HepG2 (cell line): Measurements from ENCODE around the gene CAPZB. TPM values are rescaled to one million over a fixed set of nuclear protein-coding genes. Genes with fewer than 3 reads are reported as not detected.

ENCODE experiments used
- DR1 ChIP-seq: sonication (generic); formaldehyde crosslinking; IDR thresholded peaks from 2 replicates; pipeline ENCODE4 v1.8.0; 2021; ENCODE audit warnings: mild to moderate bottlenecking, missing genetic modification reagents, inconsistent platforms
- FIP1L1 ChIP-seq: fragments of 200-400 bp; formaldehyde crosslinking; IDR thresholded peaks from 2 replicates; pipeline ENCODE4 v1.6.1; 2018; ENCODE audit warnings: low read depth, mild to moderate bottlenecking, low read length, moderate library complexity, borderline replicate concordance; ENCODE audit not compliant: insufficient read depth
- FOXK2 ChIP-seq: fragments of 450-650 bp; IDR thresholded peaks from 2 replicates; pipeline ENCODE4 v1.6.1; 2016
- MIER3 ChIP-seq: IDR thresholded peaks from 2 replicates; pipeline ENCODE4 v1.6.1; 2016; ENCODE audit warnings: missing compliant biosample characterization, borderline replicate concordance
- ZNF260 ChIP-seq: sonication (generic); formaldehyde crosslinking; IDR thresholded peaks from 2 replicates; pipeline ENCODE4 v1.4.0; 2020; ENCODE audit warnings: missing genetic modification reagents, low read depth, mild to moderate bottlenecking, borderline replicate concordance
- ZNF646 ChIP-seq: sonication (generic); formaldehyde crosslinking; IDR thresholded peaks from 2 replicates; pipeline ENCODE4 v1.9.0; 2021; ENCODE audit warnings: mild to moderate bottlenecking, missing genetic modification reagents
- ZNF75D ChIP-seq: sonication (generic); formaldehyde crosslinking; IDR thresholded peaks from 2 replicates; pipeline ENCODE4 v1.8.1; 2023; ENCODE audit warnings: missing genetic modification reagents, mild to moderate bottlenecking, borderline replicate concordance
- polyA plus RNA-seq, 8 experiments: library from polyadenylated mRNA; depleted of rRNA in 3 of 8; stranded (reverse) in 7 of 8; unstranded in 1 of 8; fragments of >200 nt; fragmentation: Illumina TruSeq in 4 of 8; extraction: Trizol in 4 of 8; gene quantifications; 2 replicates each; pipeline versions ENCODE4 v1.2.1 to v1.2.3, GENCODE V29; 2011 to 2016; ENCODE audit warnings: low read depth in 4 of 8, missing spikeins in 1 of 8, mixed read lengths in 1 of 8; ENCODE audit not compliant: insufficient read depth in 1 of 8
- total RNA-seq, 5 experiments: library from RNA; depleted of rRNA; stranded (reverse); fragments of >200 nt; fragmentation: Illumina TruSeq; extraction: Trizol; gene quantifications; 2 replicates each; pipeline ENCODE4 v1.2.3, GENCODE V29; 2016; ENCODE audit warnings: low read depth in 1 of 5
- TF ChIP-seq, protein P1 (sequence below): IDR thresholded peaks from 2 replicates; pipeline ENCODE4 v1.4.0; 2020; ENCODE audit warnings: mild to moderate bottlenecking, missing genetic modification reagents
- TF ChIP-seq, protein P2 (sequence below): sonication (generic); formaldehyde crosslinking; IDR thresholded peaks from 2 replicates; pipeline ENCODE4 v1.4.0; 2020; ENCODE audit warnings: missing genetic modification reagents; ENCODE audit errors: not compliant biosample characterization
- TF ChIP-seq, protein P3 (sequence below): IDR thresholded peaks from 2 replicates; pipeline ENCODE4 v1.6.1; 2016; ENCODE audit warnings: low read depth, missing genetic modification reagents, missing compliant biosample characterization

CAPZB gene
- total and polyA plus RNA-seq, 2 of the 13 experiments (the other 11 are each of a cell fraction or from before 2014, with no cell fraction given), result 58.9 to 76.9 TPM

DNA sequence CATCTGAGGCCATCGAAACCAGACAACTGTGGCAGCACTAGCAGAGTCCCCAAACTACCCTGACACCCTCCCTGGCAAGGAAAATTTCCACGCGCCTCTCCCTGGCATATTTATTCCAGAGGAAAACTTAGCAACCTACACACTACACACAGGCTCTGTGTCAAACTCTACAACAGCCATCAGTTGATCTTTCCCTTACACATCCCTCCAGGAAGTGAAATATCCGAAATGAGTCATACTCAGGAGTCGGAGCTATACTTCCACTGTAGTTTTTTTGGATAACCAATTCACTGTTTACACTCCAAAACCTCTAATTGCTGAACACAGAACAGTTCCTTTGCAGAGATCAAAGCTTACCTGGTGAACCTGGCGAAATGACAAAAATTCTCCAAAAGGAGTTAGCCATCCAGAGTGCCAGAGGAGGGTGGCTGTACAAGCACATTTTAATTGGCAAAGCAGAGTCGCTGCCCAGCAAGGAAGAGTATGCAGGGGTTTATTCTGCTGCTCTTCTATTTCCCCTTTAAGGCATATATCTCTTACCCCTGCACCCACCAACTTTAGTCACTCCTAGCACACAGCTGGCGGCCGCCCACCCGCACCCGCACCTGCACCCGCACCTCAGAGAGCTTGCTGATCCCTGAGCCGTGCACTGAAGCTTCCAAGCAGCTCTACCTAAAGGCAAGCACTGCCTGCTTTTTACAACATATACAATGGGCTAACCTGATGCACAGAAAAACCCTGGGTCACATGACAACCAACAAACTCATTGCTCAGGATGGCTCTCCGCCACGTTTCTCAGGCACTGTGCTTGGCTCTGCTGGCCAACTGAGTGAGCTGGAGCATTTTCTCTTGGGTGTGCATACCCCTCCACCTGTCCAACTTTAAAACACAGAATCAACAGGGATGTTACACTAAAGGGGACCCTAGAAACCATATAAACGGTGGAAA is 54.9 kb downstream of the CAPZB start (continued):
- TF ChIP-seq, protein P1, sequence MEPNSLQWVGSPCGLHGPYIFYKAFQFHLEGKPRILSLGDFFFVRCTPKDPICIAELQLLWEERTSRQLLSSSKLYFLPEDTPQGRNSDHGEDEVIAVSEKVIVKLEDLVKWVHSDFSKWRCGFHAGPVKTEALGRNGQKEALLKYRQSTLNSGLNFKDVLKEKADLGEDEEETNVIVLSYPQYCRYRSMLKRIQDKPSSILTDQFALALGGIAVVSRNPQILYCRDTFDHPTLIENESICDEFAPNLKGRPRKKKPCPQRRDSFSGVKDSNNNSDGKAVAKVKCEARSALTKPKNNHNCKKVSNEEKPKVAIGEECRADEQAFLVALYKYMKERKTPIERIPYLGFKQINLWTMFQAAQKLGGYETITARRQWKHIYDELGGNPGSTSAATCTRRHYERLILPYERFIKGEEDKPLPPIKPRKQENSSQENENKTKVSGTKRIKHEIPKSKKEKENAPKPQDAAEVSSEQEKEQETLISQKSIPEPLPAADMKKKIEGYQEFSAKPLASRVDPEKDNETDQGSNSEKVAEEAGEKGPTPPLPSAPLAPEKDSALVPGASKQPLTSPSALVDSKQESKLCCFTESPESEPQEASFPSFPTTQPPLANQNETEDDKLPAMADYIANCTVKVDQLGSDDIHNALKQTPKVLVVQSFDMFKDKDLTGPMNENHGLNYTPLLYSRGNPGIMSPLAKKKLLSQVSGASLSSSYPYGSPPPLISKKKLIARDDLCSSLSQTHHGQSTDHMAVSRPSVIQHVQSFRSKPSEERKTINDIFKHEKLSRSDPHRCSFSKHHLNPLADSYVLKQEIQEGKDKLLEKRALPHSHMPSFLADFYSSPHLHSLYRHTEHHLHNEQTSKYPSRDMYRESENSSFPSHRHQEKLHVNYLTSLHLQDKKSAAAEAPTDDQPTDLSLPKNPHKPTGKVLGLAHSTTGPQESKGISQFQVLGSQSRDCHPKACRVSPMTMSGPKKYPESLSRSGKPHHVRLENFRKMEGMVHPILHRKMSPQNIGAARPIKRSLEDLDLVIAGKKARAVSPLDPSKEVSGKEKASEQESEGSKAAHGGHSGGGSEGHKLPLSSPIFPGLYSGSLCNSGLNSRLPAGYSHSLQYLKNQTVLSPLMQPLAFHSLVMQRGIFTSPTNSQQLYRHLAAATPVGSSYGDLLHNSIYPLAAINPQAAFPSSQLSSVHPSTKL, result peak; percentile 79
- TF ChIP-seq, protein P2, sequence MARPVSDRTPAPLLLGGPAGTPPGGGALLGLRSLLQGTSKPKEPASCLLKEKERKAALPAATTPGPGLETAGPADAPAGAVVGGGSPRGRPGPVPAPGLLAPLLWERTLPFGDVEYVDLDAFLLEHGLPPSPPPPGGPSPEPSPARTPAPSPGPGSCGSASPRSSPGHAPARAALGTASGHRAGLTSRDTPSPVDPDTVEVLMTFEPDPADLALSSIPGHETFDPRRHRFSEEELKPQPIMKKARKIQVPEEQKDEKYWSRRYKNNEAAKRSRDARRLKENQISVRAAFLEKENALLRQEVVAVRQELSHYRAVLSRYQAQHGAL (CRISPR knock-in tag), result no peak
- TF ChIP-seq FIP1L1 (no peak), DR1 (CRISPR knock-in tag) (no peak), ZNF646 (peak; percentile 68; the same call in 1 of the 2 replicates), FOXK2 (0 out of 2 replicates have a peak, but pooled peaks have one; percentile 38), MIER3 (CRISPR knock-in tag) (no peak), ZNF75D (CRISPR knock-in tag) (no peak), ZNF260 (no peak)
- TF ChIP-seq, protein P3, sequence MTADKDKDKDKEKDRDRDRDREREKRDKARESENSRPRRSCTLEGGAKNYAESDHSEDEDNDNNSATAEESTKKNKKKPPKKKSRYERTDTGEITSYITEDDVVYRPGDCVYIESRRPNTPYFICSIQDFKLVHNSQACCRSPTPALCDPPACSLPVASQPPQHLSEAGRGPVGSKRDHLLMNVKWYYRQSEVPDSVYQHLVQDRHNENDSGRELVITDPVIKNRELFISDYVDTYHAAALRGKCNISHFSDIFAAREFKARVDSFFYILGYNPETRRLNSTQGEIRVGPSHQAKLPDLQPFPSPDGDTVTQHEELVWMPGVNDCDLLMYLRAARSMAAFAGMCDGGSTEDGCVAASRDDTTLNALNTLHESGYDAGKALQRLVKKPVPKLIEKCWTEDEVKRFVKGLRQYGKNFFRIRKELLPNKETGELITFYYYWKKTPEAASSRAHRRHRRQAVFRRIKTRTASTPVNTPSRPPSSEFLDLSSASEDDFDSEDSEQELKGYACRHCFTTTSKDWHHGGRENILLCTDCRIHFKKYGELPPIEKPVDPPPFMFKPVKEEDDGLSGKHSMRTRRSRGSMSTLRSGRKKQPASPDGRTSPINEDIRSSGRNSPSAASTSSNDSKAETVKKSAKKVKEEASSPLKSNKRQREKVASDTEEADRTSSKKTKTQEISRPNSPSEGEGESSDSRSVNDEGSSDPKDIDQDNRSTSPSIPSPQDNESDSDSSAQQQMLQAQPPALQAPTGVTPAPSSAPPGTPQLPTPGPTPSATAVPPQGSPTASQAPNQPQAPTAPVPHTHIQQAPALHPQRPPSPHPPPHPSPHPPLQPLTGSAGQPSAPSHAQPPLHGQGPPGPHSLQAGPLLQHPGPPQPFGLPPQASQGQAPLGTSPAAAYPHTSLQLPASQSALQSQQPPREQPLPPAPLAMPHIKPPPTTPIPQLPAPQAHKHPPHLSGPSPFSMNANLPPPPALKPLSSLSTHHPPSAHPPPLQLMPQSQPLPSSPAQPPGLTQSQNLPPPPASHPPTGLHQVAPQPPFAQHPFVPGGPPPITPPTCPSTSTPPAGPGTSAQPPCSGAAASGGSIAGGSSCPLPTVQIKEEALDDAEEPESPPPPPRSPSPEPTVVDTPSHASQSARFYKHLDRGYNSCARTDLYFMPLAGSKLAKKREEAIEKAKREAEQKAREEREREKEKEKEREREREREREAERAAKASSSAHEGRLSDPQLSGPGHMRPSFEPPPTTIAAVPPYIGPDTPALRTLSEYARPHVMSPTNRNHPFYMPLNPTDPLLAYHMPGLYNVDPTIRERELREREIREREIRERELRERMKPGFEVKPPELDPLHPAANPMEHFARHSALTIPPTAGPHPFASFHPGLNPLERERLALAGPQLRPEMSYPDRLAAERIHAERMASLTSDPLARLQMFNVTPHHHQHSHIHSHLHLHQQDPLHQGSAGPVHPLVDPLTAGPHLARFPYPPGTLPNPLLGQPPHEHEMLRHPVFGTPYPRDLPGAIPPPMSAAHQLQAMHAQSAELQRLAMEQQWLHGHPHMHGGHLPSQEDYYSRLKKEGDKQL (CRISPR knock-in tag), result no peak
